GM18505 (cell line): ENCODE measurements around the gene PIK3C2G.

Source experiments
- ATAC-seq: cut with Tn5 transposase; IDR thresholded peaks from one replicate; pipeline ENCODE4 v1.9.1; 2021; ENCODE audit not compliant: unreplicated experiment
- POLR2A ChIP-seq: IDR thresholded peaks from 4 replicates; pipeline ENCODE4 v1.6.1; 2011; ENCODE audit warnings: borderline replicate concordance; ENCODE audit not compliant: insufficient read depth, insufficient read length; ENCODE audit errors: extremely low read depth

Gene PIK3C2G

DNA sequence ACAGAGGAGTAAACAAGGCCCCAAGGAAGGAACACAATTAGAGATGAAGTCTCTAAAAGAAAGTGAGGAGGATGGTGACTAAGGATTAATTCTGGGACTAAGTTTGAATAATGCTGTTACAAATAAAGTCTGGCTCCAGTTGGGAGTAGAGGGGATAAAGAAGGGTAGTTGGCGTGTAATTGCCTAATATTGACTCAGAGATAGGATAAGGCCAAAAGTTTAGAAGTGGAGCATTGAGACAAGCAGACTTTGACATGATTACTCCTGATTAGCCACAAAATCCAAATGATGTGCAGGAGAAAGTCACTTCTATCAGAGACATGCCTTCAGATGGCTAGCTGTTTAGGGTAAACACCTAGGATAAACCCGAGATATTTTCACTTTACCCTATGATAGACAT lies 368.1 kb downstream of the PIK3C2G start:
- no peak for ATAC-seq
- no peak for TF ChIP-seq POLR2A

- no peak for TF ChIP-seq POLR2A
- no peak for ATAC-seq
These were observed 368.6 kb downstream of the PIK3C2G start for GRCh38 chr12:18629916-18630315.

GRCh38 chr12:18631339-18631738 lies 370.0 kb downstream of the PIK3C2G start:
- TF ChIP-seq POLR2A = no peak

DNA sequence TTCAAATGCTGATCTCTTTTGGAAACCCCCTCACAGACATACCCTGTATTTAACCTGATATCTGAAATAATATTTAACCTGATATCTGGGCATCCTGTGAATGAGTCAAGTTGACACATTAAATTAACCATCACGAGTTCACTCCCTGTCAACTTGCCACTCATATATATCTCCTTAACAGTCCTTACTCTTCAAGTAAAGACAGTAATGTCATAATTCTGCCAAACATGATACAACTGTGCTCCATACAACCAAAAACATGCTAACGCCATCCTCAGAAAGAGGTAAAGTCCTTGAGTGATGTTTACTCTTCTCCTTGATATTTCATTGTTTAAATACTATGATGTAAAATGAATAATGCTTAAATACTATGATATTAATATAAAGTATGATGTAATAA lies 371.5 kb downstream of the PIK3C2G start:
- TF ChIP-seq POLR2A = no peak
- no peak for ATAC-seq

More at GRCh38 chr12:18631339-18631738, 370.0 kb downstream of the PIK3C2G start:
- ATAC-seq = no peak

GRCh38 chr12:18634382-18634781 lies 373.1 kb downstream of the PIK3C2G start:
- ATAC-seq = no peak
- TF ChIP-seq POLR2A = no peak

- ATAC-seq = no peak
- TF ChIP-seq POLR2A = no peak
These were observed 379.1 kb downstream of the PIK3C2G start for GRCh38 chr12:18640321-18640955.

DNA sequence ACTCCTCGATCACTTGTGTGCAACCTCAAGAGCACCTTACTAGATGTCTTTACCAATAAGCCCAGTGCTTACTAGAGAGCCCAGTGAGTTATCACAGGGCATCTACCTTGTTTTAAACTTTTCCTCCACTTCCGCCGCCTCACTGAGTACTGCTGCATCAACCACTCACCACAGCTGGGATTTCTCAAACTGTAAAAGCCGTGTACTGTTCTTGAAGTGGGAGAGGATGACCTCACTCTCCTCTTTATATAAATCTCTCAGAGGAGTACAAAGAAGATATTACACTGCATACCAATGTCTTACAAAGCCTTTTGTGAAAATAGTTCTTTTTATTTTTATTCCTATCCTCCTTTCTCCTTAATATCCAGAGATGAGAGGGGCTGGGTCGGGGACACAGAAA lies 382.4 kb downstream of the PIK3C2G start:
- no peak for TF ChIP-seq POLR2A
- ATAC-seq = no peak

GRCh38 chr12:18644564-18644963 lies 383.2 kb downstream of the PIK3C2G start:
- TF ChIP-seq POLR2A = no peak
- ATAC-seq = no peak

- no peak for TF ChIP-seq POLR2A
These were observed 385.1 kb downstream of the PIK3C2G start for GRCh38 chr12:18646286-18646890.

DNA sequence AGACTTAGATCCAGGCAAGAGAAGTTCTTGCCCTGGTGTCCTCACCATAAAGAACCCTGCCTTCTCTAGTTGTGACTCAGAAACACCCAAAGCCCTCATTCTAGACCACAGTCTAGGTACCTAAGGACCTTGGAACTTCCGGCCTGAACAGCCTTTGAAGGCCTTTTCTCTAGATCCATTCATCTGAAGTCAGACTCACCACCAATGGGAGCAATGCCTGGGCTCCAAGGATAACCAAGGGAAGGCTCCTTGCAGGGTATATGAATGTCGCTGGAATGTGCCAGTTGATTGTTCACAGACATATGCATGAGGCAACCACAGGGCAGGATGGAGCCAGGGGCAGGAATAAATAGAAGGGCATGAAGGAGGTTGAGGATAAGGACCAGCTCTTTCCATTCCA lies 390.2 kb downstream of the PIK3C2G start:
- ATAC-seq = no peak
- TF ChIP-seq POLR2A = no peak

More at GRCh38 chr12:18646286-18646890, 385.1 kb downstream of the PIK3C2G start:
- ATAC-seq = no peak

DNA sequence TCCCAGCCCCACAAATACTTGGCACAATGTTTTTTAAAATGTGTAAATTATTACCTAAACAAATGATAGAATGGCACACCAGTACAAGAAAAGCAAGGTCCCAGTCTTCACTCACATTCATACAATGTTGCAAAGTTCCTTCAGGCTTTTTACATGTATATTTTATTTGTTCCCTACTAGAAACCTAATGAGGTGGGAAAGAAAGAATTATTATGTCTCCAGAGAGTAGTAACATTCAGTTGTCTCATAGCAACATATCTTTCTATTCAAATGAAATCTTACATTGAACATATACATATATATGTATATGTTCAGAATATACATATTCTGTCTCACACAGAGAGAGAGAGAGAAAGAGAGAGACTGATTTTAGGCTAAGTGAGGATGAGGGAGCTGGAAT lies 391.3 kb downstream of the PIK3C2G start:
- no peak for TF ChIP-seq POLR2A
- no peak for ATAC-seq

- TF ChIP-seq POLR2A = no peak
- no peak for ATAC-seq
These were observed 392.1 kb downstream of the PIK3C2G start for GRCh38 chr12:18653465-18653864.

DNA sequence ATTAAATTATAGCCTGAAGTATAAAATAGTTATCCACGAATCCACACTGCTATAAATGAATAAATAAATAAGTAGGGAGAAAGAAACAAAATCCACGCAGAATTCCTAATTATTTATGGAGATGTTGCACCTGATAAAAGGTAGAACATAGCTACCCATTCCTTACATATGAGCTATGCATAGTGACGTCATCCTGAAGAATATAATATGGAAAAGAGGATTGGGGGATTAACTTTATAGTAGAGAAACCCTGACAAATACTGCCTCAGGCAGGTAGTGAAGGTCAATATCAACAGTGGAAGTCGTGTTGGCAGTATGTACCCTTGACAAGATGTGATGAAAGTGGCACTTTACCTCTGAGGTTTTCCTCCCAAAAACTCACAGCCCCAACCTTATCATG lies 394.0 kb downstream of the PIK3C2G start:
- no peak for TF ChIP-seq POLR2A
- ATAC-seq = no peak

GRCh38 chr12:18658179-18658578 lies 396.9 kb downstream of the PIK3C2G start:
- no peak for ATAC-seq
- TF ChIP-seq POLR2A = no peak
